Inflammatory macrophage (primary cell): ENCODE results near the gene HERC3.

ENCODE experiments used
- DNase-seq, 2 donors: peaks; one replicate each; pipeline ENCODE4 v3.0.0-alpha.2; 2020 to 2022
- total RNA-seq, 18 experiments: gene quantifications; one replicate each; lab custom pipeline; 2026; ENCODE audit warnings: mixed read lengths in 6 of 18, inconsistent platforms in 2 of 18; lab: John Stamatoyannopoulos, UW

HERC3 gene
- total RNA-seq: 0.24 to 2.7 (median 0.80) reads per million in 18 experiments

GRCh38 chr4:88591787-88592599 lies at the start of gene HERC3:
Gene HERC3 (plus strand): TSS chr4:88592480. CDS start chr4:88605824, 13,344 bp downstream.
- peak; percentile 94 for DNase-seq

GRCh38 chr4:88549815-88550214 lies 42.5 kb upstream of the HERC3 start:
- no peak for DNase-seq

GRCh38 chr4:88567591-88567990 lies 24.7 kb upstream of the HERC3 start:
- no peak for DNase-seq

GRCh38 chr4:88570001-88570400 lies 22.3 kb upstream of the HERC3 start:
- DNase-seq: no peak

- DNase-seq: no peak
Observed at GRCh38 chr4:88573276-88573980, 18.9 kb upstream of the HERC3 start.

GRCh38 chr4:88573995-88574394 lies 18.3 kb upstream of the HERC3 start:
- DNase-seq: no peak

GRCh38 chr4:88575186-88575585 lies 17.1 kb upstream of the HERC3 start:
- DNase-seq: no peak

- peak in 1 of 2 donors; percentile 11 for DNase-seq
Observed at GRCh38 chr4:88582493-88582892, 9.8 kb upstream of the HERC3 start.

GRCh38 chr4:88583631-88584470 lies 8.4 kb upstream of the HERC3 start:
- DNase-seq: no peak

GRCh38 chr4:88584471-88584900 lies 7.8 kb upstream of the HERC3 start:
- no peak for DNase-seq

- DNase-seq: peak in 1 of 2 donors; percentile 15
Observed at GRCh38 chr4:88585917-88586316, 6.4 kb upstream of the HERC3 start.

GRCh38 chr4:88587306-88587705 lies 5.0 kb upstream of the HERC3 start:
- DNase-seq: no peak

- DNase-seq: peak; percentile 84 to 91
Observed at GRCh38 chr4:88592600-88593448, 544 bp downstream of the HERC3 start.

- DNase-seq: no peak
Observed at GRCh38 chr4:88597970-88598660, 5.8 kb downstream of the HERC3 start.

GRCh38 chr4:88599298-88599697 lies 7.0 kb downstream of the HERC3 start:
- DNase-seq: no peak

GRCh38 chr4:88599714-88600113 lies 7.4 kb downstream of the HERC3 start:
- no peak for DNase-seq

GRCh38 chr4:88600176-88600838 lies 8.0 kb downstream of the HERC3 start:
- no peak for DNase-seq

GRCh38 chr4:88604978-88605678 lies 12.8 kb downstream of the HERC3 start:
- DNase-seq: no peak

GRCh38 chr4:88605736-88606135 lies 13.5 kb downstream of the HERC3 start:
- no peak for DNase-seq

GRCh38 chr4:88606832-88607231 lies 14.6 kb downstream of the HERC3 start:
- DNase-seq: no peak
